IMR-90 (cell line): ENCODE measurements around the gene ZBTB47. TPM values are rescaled to one million over a fixed set of nuclear protein-coding genes. Genes with fewer than 3 reads are reported as not detected.

Experiments used
- ATAC-seq: fragments of 200-7000 bp; cut with Tn5 transposase; 2 replicates; pipeline ENCODE4 v1.9.1; 2020; ENCODE audit warnings: low read depth, mild to moderate bottlenecking, moderate library complexity
- BruUV-seq: library from RNA; stranded (reverse); fragments of 400-500 nt; replicated peaks from 2 replicates; lab custom pipeline; 2021; lab: Mats Ljungman, UMichigan
- CTCF ChIA-PET: fragments of 300-600 bp; formaldehyde crosslinking; extraction: SDS; loops from one replicate; lab custom pipeline; 2021; ENCODE audit warnings: antibody characterized with exemption; lab: Yijun Ruan, JAX
- POLR2A ChIA-PET: fragments of 300-600 bp; sonication (Branson Sonifier 250); formaldehyde crosslinking; loops from one replicate; lab custom pipeline; 2022; ENCODE audit warnings: antibody characterized with exemption; ENCODE audit not compliant: unreplicated experiment; lab: Charles Lee
- DNase-seq: peaks from one replicate; pipeline ENCODE4 v3.0.0; 2013
- H2AFZ ChIP-seq: replicated peaks from 2 replicates; pipeline ENCODE3; 2013; ENCODE audit warnings: low read length, mild to moderate bottlenecking; ENCODE audit not compliant: poor library complexity
- H2AK5ac ChIP-seq: 2 replicates; pipeline ENCODE4 v1.6.1; 2013; ENCODE audit warnings: low read depth, low read length, inconsistent platforms
- H2AK9ac ChIP-seq: replicated peaks from 2 replicates; pipeline ENCODE3; 2013; ENCODE audit warnings: mild to moderate bottlenecking, low read depth, low read length, moderate library complexity; ENCODE audit not compliant: poor library complexity
- H2BK120ac ChIP-seq: 2 replicates; pipeline ENCODE4 v1.6.1; 2013; ENCODE audit warnings: low read depth, low read length, inconsistent platforms
- H2BK15ac ChIP-seq: 3 replicates; pipeline ENCODE4 v1.6.1; 2013; ENCODE audit warnings: low read depth, low read length, inconsistent platforms
- H2BK20ac ChIP-seq: 2 replicates; pipeline ENCODE4 v1.6.1; 2013; ENCODE audit warnings: low read depth, mild to moderate bottlenecking, inconsistent platforms, low read length, moderate library complexity
- H2BK5ac ChIP-seq: 2 replicates; pipeline ENCODE4 v1.6.1; 2013; ENCODE audit warnings: mild to moderate bottlenecking, low read depth, low read length, inconsistent platforms; ENCODE audit not compliant: poor library complexity, severe bottlenecking
- H3K14ac ChIP-seq: replicated peaks from 2 replicates; pipeline ENCODE4 v1.6.1; 2013; ENCODE audit warnings: low read depth, low read length, inconsistent platforms
- H3K18ac ChIP-seq: 2 replicates; pipeline ENCODE4 v1.6.1; 2013; ENCODE audit warnings: low read depth, low read length, control low read depth
- H3K23ac ChIP-seq: 2 replicates; pipeline ENCODE4 v1.6.1; 2013; ENCODE audit warnings: low read depth, low read length, inconsistent platforms
- H3K27ac ChIP-seq: 2 replicates; pipeline ENCODE4 v1.5.1; 2013; ENCODE audit warnings: mild to moderate bottlenecking, control low read depth, low read length; ENCODE audit not compliant: insufficient read depth
- H3K27me3 ChIP-seq: 2 replicates; pipeline ENCODE4 v1.6.1; 2013; ENCODE audit warnings: low read length; ENCODE audit not compliant: control insufficient read depth, insufficient read depth
- H3K36me3 ChIP-seq: 2 replicates; pipeline ENCODE4 v1.6.1; 2013; ENCODE audit warnings: low read length, mixed read lengths; ENCODE audit not compliant: control insufficient read depth, insufficient read depth
- H3K4ac ChIP-seq: 2 replicates; pipeline ENCODE4 v1.6.1; 2013; ENCODE audit warnings: low read depth, low read length, inconsistent platforms
- H3K4me1 ChIP-seq: 2 replicates; pipeline ENCODE4 v1.6.1; 2013; ENCODE audit warnings: low read length, mixed read lengths; ENCODE audit not compliant: control insufficient read depth, insufficient read depth
- H3K4me2 ChIP-seq: 2 replicates; pipeline ENCODE4 v1.6.1; 2013; ENCODE audit warnings: low read depth, mild to moderate bottlenecking, control low read depth, low read length, moderate library complexity
- H3K4me3 ChIP-seq: 2 replicates; pipeline ENCODE4 v1.5.1; 2013; ENCODE audit warnings: low read depth, mild to moderate bottlenecking, control low read depth, low read length, moderate library complexity; ENCODE audit not compliant: insufficient read depth
- H3K56ac ChIP-seq: 2 replicates; pipeline ENCODE4 v1.6.1; 2013; ENCODE audit warnings: low read length, inconsistent platforms; ENCODE audit not compliant: insufficient read depth; ENCODE audit errors: extremely low read depth
- H3K79me1 ChIP-seq, 2 experiments: 2 replicates each; pipeline ENCODE4 v1.6.1; 2013; ENCODE audit warnings: low read length in 2 of 2, inconsistent platforms in 1 of 2, low read depth in 1 of 2
- H3K9ac ChIP-seq: 2 replicates; pipeline ENCODE4 v1.6.1; 2013; ENCODE audit warnings: low read depth, low read length, control low read depth
- H3K9me1 ChIP-seq: 2 replicates; pipeline ENCODE4 v1.6.1; 2013; ENCODE audit warnings: low read length, inconsistent platforms; ENCODE audit not compliant: insufficient read depth
- H3K9me3 ChIP-seq: 2 replicates; pipeline ENCODE4 v1.6.1; 2013; ENCODE audit warnings: low read length; ENCODE audit not compliant: control insufficient read depth, insufficient read depth
- H4K20me1 ChIP-seq: 2 replicates; pipeline ENCODE4 v1.6.1; 2013; ENCODE audit warnings: low read length, inconsistent platforms; ENCODE audit not compliant: insufficient read depth
- H4K5ac ChIP-seq: 2 replicates; pipeline ENCODE4 v1.6.1; 2013; ENCODE audit warnings: mild to moderate bottlenecking, low read depth, low read length, control low read depth
- H4K8ac ChIP-seq, 2 experiments: 2 replicates each; pipeline ENCODE4 v1.6.1; 2013; ENCODE audit warnings: low read depth in 2 of 2, low read length in 2 of 2, control low read depth in 1 of 2, inconsistent platforms in 1 of 2
- H4K91ac ChIP-seq: 2 replicates; pipeline ENCODE4 v1.6.1; 2013; ENCODE audit warnings: low read depth, low read length, inconsistent platforms; ENCODE audit not compliant: insufficient read depth
- BHLHE40 ChIP-seq: fragments of 150-350 bp; IDR thresholded peaks from 2 replicates; pipeline ENCODE4 v1.6.1; 2016; ENCODE audit warnings: mild to moderate bottlenecking, low read depth, low read length
- CHD1 ChIP-seq: IDR thresholded peaks from 2 replicates; pipeline ENCODE4 v1.6.1; 2012; ENCODE audit warnings: low read depth, low read length, improper control_type of control experiment
- ELK1 ChIP-seq: fragments of 150-350 bp; IDR thresholded peaks from 2 replicates; pipeline ENCODE4 v1.6.1; 2016; ENCODE audit warnings: low read depth, mild to moderate bottlenecking, low read length, moderate library complexity, borderline replicate concordance
- FOS ChIP-seq: fragments of 150-350 bp; IDR thresholded peaks from 2 replicates; pipeline ENCODE4 v1.6.1; 2016; ENCODE audit warnings: low read depth, low read length
- MAFK ChIP-seq: IDR thresholded peaks from 2 replicates; pipeline ENCODE4 v1.6.1; 2012; ENCODE audit warnings: low read depth, low read length, improper control_type of control experiment
- RAD21 ChIP-seq: IDR thresholded peaks from 2 replicates; pipeline ENCODE4 v1.6.1; 2012; ENCODE audit warnings: low read length, improper control_type of control experiment
- SMC3 ChIP-seq: fragments of 150-350 bp; IDR thresholded peaks from 2 replicates; pipeline ENCODE4 v1.6.1; 2016; ENCODE audit warnings: low read depth, mild to moderate bottlenecking, antibody characterized with exemption, low read length, moderate library complexity
- WGBS, 2 experiments: methylation state at CpG; one replicate each; pipeline versions ENCODE4 v1.1.5 to v1.1.7; 2013; ENCODE audit warnings: missing lambda C conversion rate in 2 of 2; ENCODE audit not compliant: insufficient read length in 1 of 2; ENCODE audit errors: extremely low coverage in 2 of 2; 5-methylcytosine and 5-hydroxymethylcytosine counted together
- dilution Hi-C: fragments of 300-500 bp; cut with HindIII; formaldehyde crosslinking; loops from one replicate; pipeline ENCODE4 v1.14.3; 2018; ENCODE audit warnings: low sequenced_read_pairs; ENCODE audit not compliant: unreplicated experiment
- in situ Hi-C: fragments of 300-500 bp; cut with MboI; formaldehyde crosslinking; loops from 3 replicates; pipeline ENCODE4 v1.14.3; 2019; ENCODE audit warnings: low sequenced_read_pairs, inconsistent platforms, mixed read lengths
- intact Hi-C: fragments of 100-400 bp; cut with micrococcal nuclease; formaldehyde crosslinking; loops from 2 replicates; pipeline ENCODE4 v1.10.0; 2022
- polyA plus RNA-seq, 3 experiments: library from polyadenylated mRNA; depleted of rRNA; stranded (reverse); fragments of >200 nt; gene quantifications; 2 replicates each; pipeline ENCODE4 v1.2.3, GENCODE V29; 2012; ENCODE audit warnings: low replicate concordance in 1 of 3
- total RNA-seq: library from RNA; depleted of rRNA; stranded (reverse); fragments of >200 nt; gene quantifications from 2 replicates; pipeline ENCODE4 v1.2.3, GENCODE V29; 2012

ZBTB47 gene
- total and polyA plus RNA-seq, 2 of the 4 experiments (the other 2 are of a cell fraction): 10.9 to 16.8 TPM

GRCh38 chr3:42688016-42688415 lies 34.5 kb downstream of the ZBTB47 start:
- H4K20me1 ChIP-seq: no peaks in the 10 kb centered on the region; the same call in 1 of the 2 replicates
- POLR2A ChIA-PET: no interaction called here
- peaks cover 61% of the 10 kb centered on the region for H3K27me3 ChIP-seq
- no peak overlapping the region for H2BK120ac ChIP-seq
- no peak overlapping the region for H2AK9ac ChIP-seq
- H3K4ac ChIP-seq: no peak overlapping the region
- H3K79me1 ChIP-seq: no peaks in the 10 kb centered on the region
- H3K4me1 ChIP-seq: peaks cover 5% of the 10 kb centered on the region
- in situ Hi-C loops (no loop called here), dilution Hi-C loops (no loop called here), intact Hi-C loops (no loop called here)
- no peak overlapping the region for H3K56ac ChIP-seq
- H3K14ac ChIP-seq: no peak overlapping the region
- no peak overlapping the region for H4K91ac ChIP-seq
- no TSS peak for BruUV-seq
- no peak overlapping the region for H2BK15ac ChIP-seq
- TF ChIP-seq MAFK: no peak
- TF ChIP-seq BHLHE40: no peak
- no peak for TF ChIP-seq SMC3
- no peak for TF ChIP-seq CHD1
- TF ChIP-seq FOS: no peak
- no peak for TF ChIP-seq RAD21
- no peak for TF ChIP-seq ELK1
- H3K23ac ChIP-seq: no peak overlapping the region
- H4K5ac ChIP-seq: no peak overlapping the region
- no peak overlapping the region for H2AFZ ChIP-seq
- no peak overlapping the region for H2BK5ac ChIP-seq
- H3K9me1 ChIP-seq: peaks cover 6% of the 10 kb centered on the region
- WGBS, 2 experiments: no CpG with 5 or more reads among the region's 15 CpGs
- H2BK20ac ChIP-seq: no peak overlapping the region
- no peak overlapping the region for H4K8ac ChIP-seq
- no peak overlapping the region for H3K9ac ChIP-seq
- CTCF ChIA-PET: interaction anchor here (1.3 kb wide), 1 partner anchor 57 kb away, joined by 4 read pairs; no protein-coding TSS in a partner anchor
- H3K9me3 ChIP-seq: peaks cover 7% of the 10 kb centered on the region
- H3K27ac ChIP-seq: no peak overlapping the region
- H2AK5ac ChIP-seq: no peak overlapping the region
- no peak overlapping the region for H3K4me3 ChIP-seq
- ATAC-seq (no peak), DNase-seq (no peak)
- no peak overlapping the region for H3K18ac ChIP-seq
- H3K36me3 ChIP-seq: no peaks in the 10 kb centered on the region
- H3K4me2 ChIP-seq: no peak overlapping the region
